Urinary bladder (tissue), 4 donors: Measurements from ENCODE around the gene CAMK4. TPM values are rescaled to one million over a fixed set of nuclear protein-coding genes. Genes with fewer than 3 reads are reported as not detected.

Experiments used
- DNase-seq: peaks from one replicate; pipeline ENCODE4 v3.0.0-alpha.2; 2015; ENCODE audit errors: extremely low spot score
- H3K27ac ChIP-seq: one replicate; pipeline ENCODE4 v1.5.1; 2013; ENCODE audit warnings: low read depth, mild to moderate bottlenecking, moderate library complexity
- H3K36me3 ChIP-seq: one replicate; pipeline ENCODE4 v1.6.1; 2013; ENCODE audit warnings: mild to moderate bottlenecking, moderate library complexity; ENCODE audit not compliant: insufficient read depth
- H3K4me1 ChIP-seq: one replicate; pipeline ENCODE4 v1.6.1; 2013; ENCODE audit warnings: mild to moderate bottlenecking, moderate library complexity; ENCODE audit not compliant: insufficient read depth
- H3K4me3 ChIP-seq: one replicate; pipeline ENCODE4 v1.5.1; 2013; ENCODE audit warnings: low read depth, low read length
- WGBS: extraction: QIAGEN DNeasy Blood & Tissue Kit; methylation state at CpG from one replicate; pipeline ENCODE4 v1.1.7; 2013; 5-methylcytosine and 5-hydroxymethylcytosine counted together
- polyA plus RNA-seq: library from polyadenylated mRNA; stranded (reverse); fragments of 200-250 nt; gene quantifications from one replicate; pipeline ENCODE4 v1.2.3, GENCODE V29; 2013
- total RNA-seq: library from RNA; depleted of rRNA; stranded (reverse); fragments of >200 nt; gene quantifications from one replicate; pipeline ENCODE4 v1.2.3, GENCODE V29; 2014
- donor health status: healthy with polysubstance abuse.
- donor health status: healthy.

CAMK4 gene
- total RNA-seq (30.9 TPM), polyA plus RNA-seq (1.2 TPM)

- WGBS = under 1% methylated on average over 89 of the region's 89 CpGs
- H3K27ac ChIP-seq = peak within 1 kb of the TSS; percentile 54
- H3K4me1 ChIP-seq = no peaks in the 10 kb centered on the region
- DNase-seq = peak; percentile 49
- H3K4me3 ChIP-seq = peak within 1 kb of the TSS; percentile 60
- H3K36me3 ChIP-seq = no peaks in the 10 kb centered on the region
These were observed at the start of gene CAMK4 for GRCh38 chr5:111223787-111224560. Gene CAMK4, plus strand, starts transcription at chr5:111224384. Its CDS starts 100 bp downstream, at chr5:111224484.

DNA sequence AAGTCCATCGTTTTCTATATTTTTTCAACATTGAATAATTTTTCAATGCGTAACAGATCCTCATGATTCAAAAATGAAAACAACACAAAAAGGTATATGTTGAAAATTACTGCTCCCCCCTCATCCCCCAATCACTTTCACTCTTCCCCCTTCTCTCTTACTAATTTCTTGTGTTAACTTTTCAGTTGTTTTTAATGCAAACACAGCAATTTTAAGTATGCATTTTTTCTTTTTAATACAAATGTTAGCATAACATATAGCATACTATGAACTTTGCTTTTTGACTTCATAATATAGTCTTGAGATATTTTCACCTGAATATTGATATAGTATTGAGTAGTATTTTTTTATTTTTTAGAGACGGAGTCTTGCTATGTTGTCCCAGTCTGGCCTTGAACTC lies 41.1 kb upstream of the CAMK4 start:
- no peaks in the 10 kb centered on the region for H3K4me1 ChIP-seq
- no peaks in the 10 kb centered on the region for H3K36me3 ChIP-seq
- DNase-seq = no peak
- no peak overlapping the region for H3K4me3 ChIP-seq
- H3K27ac ChIP-seq = no peak overlapping the region
- 94% methylated on average over 3 of the region's 3 CpGs for whole genome bisulfite sequencing

DNA sequence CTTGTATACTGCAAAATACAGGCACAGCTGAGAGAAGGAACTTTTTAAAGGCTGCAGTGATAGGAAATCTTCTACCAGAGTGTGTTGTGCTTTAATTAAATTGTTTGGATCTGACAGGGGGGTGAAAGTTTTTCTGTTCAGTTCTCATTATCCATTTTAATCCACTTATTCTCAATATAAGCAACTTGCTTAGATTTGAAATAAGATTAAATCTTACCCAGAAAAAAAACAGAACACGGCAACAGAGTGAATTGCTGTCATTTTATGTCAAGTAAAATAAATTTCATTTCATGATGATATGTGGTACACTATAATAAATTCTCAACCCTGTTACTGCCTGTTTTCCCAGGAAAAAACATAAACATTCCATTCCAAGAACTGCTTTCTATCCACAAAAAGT lies 37.1 kb upstream of the CAMK4 start:
- Histone ChIP-seq H3K36me3 (no peaks in the 10 kb centered on the region), H3K4me1 (no peaks in the 10 kb centered on the region), H3K27ac (no peak overlapping the region), H3K4me3 (no peak overlapping the region)
- 64% methylated on average over 1 of the region's 1 CpG for WGBS
- no peak for DNase-seq

- no peaks in the 10 kb centered on the region for H3K36me3 ChIP-seq
- H3K27ac ChIP-seq = no peak overlapping the region
- H3K4me1 ChIP-seq = no peaks in the 10 kb centered on the region
- no peak for DNase-seq
- H3K4me3 ChIP-seq = no peak overlapping the region
- WGBS = 65% methylated on average over 1 of the region's 1 CpG
These were observed 30.1 kb upstream of the CAMK4 start for GRCh38 chr5:111194053-111194452.

DNA sequence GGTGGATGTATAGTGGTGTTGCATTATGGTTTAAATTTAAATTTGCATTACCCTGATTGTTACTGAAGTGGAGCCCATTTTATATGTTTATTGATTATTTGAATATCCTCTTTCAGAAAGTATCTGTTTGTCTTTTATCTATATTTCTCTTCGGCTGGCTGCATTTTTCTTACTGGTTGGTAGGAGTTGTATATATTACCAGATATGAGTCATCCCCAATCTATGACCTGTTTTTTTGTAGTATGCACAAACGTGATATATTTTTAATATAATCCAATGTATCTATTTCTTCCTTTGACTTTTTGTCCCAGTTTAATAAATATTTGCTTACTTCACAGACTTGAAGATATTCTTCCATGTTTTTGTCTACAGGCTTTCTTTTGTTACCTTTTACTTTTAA lies 29.3 kb upstream of the CAMK4 start:
- no peaks in the 10 kb centered on the region for H3K4me1 ChIP-seq
- 45% methylated on average over 2 of the region's 2 CpGs for WGBS
- no peak overlapping the region for H3K27ac ChIP-seq
- no peak for DNase-seq
- H3K4me3 ChIP-seq = no peak overlapping the region
- no peaks in the 10 kb centered on the region for H3K36me3 ChIP-seq

GRCh38 chr5:111197523-111197922 lies 26.7 kb upstream of the CAMK4 start:
- no peak for DNase-seq
- Histone ChIP-seq H3K4me1 (no peaks in the 10 kb centered on the region), H3K4me3 (no peak overlapping the region), H3K27ac (no peak overlapping the region), H3K36me3 (no peaks in the 10 kb centered on the region)
- 2% methylated on average over 1 of the region's 1 CpG for WGBS

- Histone ChIP-seq H3K4me1 (no peaks in the 10 kb centered on the region), H3K4me3 (no peak overlapping the region), H3K27ac (no peak overlapping the region), H3K36me3 (no peaks in the 10 kb centered on the region)
- 71% methylated on average over 4 of the region's 4 CpGs for WGBS
- DNase-seq = no peak
These were observed 25.8 kb upstream of the CAMK4 start for GRCh38 chr5:111198281-111198966.

DNA sequence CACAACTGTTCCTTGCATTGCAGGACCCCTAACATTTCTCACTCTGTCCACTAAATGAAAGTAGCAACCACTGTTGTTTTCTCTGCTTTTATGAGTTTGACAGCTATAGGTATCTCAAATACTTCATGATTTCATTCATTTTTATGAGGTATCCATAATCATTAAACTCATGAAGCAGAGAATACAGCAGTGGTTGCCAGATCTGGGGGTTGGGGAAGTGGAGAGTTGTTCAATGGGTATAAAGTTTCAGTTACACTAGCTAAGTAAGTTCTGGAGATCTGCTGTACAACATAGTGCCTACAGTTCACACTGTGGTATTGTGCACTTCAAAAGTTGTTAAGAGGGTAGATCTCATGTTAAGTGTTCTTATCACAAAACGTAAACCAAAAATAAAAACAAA lies 23.4 kb upstream of the CAMK4 start:
- Histone ChIP-seq H3K4me3 (no peak overlapping the region), H3K4me1 (no peaks in the 10 kb centered on the region), H3K27ac (no peak overlapping the region), H3K36me3 (no peaks in the 10 kb centered on the region)
- WGBS = 69% methylated on average over 1 of the region's 1 CpG
- DNase-seq = no peak

DNA sequence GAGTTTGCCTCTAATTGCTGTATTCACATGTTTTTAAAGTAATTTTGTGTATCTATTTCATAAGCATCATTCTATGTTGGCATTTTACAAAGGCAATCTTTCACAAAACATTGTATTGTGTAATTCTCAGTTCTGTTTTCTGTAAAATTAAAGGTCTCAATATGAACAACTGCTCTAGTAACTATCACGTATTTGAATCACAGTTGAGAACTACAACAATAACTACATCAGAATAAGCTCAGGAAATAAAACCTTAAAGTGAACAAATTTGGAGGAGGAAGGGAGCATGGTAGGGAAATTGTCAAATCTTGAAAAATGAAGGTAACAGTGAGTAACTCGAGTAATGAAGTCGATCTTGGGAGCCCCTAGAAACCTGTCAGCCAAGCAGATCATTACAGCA lies 22.5 kb upstream of the CAMK4 start:
- Histone ChIP-seq H3K27ac (no peak overlapping the region), H3K4me1 (no peaks in the 10 kb centered on the region), H3K4me3 (no peak overlapping the region), H3K36me3 (no peaks in the 10 kb centered on the region)
- 82% methylated on average over 3 of the region's 3 CpGs for WGBS
- no peak for DNase-seq

DNA sequence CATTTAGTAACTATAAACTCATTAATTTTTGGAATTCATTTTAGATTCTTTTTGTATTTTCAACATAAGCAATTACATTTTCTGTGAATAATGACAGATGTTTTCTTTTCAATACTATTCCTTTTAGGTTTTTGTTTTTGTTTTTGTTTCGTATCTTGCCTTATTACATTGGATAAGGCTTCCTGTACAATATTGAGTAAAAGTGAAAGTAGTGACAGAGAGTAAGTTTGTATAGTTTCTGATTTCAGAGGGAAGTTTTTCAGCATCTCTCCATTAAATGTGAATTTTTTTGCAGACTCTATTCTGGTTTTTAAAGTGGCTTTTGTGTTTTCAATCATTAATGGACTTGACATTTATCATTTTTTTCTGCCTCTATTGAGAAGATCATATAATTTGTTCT lies 12.8 kb upstream of the CAMK4 start:
- 51% methylated on average over 1 of the region's 1 CpG for WGBS
- no peaks in the 10 kb centered on the region for H3K4me1 ChIP-seq
- no peak overlapping the region for H3K27ac ChIP-seq
- DNase-seq = no peak
- no peak overlapping the region for H3K4me3 ChIP-seq
- H3K36me3 ChIP-seq = no peaks in the 10 kb centered on the region

GRCh38 chr5:111214052-111214742 lies 10.0 kb upstream of the CAMK4 start:
- Histone ChIP-seq H3K27ac (no peak overlapping the region), H3K4me1 (no peaks in the 10 kb centered on the region), H3K4me3 (no peak overlapping the region), H3K36me3 (no peaks in the 10 kb centered on the region)
- WGBS = 63% methylated on average over 2 of the region's 2 CpGs
- no peak for DNase-seq

- WGBS = 73% methylated on average over 2 of the region's 2 CpGs
These were observed 8.2 kb upstream of the CAMK4 start for GRCh38 chr5:111215971-111216370.

GRCh38 chr5:111221139-111221538 lies 3.0 kb upstream of the CAMK4 start:
- Histone ChIP-seq H3K4me1 (no peaks in the 10 kb centered on the region), H3K36me3 (no peaks in the 10 kb centered on the region), H3K4me3 (no peak overlapping the region), H3K27ac (no peak overlapping the region)
- DNase-seq = no peak
- WGBS = 99% methylated on average over 1 of the region's 1 CpG

More at GRCh38 chr5:111215971-111216370, 8.2 kb upstream of the CAMK4 start:
- no peak overlapping the region for H3K4me3 ChIP-seq
- no peak overlapping the region for H3K27ac ChIP-seq
- H3K4me1 ChIP-seq = no peaks in the 10 kb centered on the region
- DNase-seq = no peak
- no peaks in the 10 kb centered on the region for H3K36me3 ChIP-seq
